Neural cell (in vitro differentiated cells): ENCODE results near the gene GCK. TPM values are rescaled to one million over a fixed set of nuclear protein-coding genes. Genes with fewer than 3 reads are reported as not detected.

Source experiments
- H2AFZ ChIP-seq: fragments of 200-600, 300-800 bp; sonication (generic), shearing (Covaris generic); 2 replicates; pipeline ENCODE4 v1.6.0; 2014; ENCODE audit warnings: low read depth, mild to moderate bottlenecking, antibody characterized with exemption, low read length, moderate library complexity
- H3F3A ChIP-seq: fragments of 200-600 bp; shearing (Covaris generic); 2 replicates; pipeline ENCODE4 v1.6.1; 2016; ENCODE audit warnings: mild to moderate bottlenecking, moderate library complexity, mixed read lengths, antibody characterized with exemption, low read length; ENCODE audit not compliant: insufficient read depth, poor library complexity, severe bottlenecking
- H3K27ac ChIP-seq: fragments of 200-600, 300-800 bp; sonication (generic), shearing (Covaris generic); 2 replicates; pipeline ENCODE4 v1.5.1; 2014; ENCODE audit warnings: mild to moderate bottlenecking, low read length, moderate library complexity
- H3K27me3 ChIP-seq: fragments of 300-800, 200-600 bp; sonication (generic), shearing (Covaris generic); 2 replicates; pipeline ENCODE4 v1.6.0; 2014; ENCODE audit warnings: mild to moderate bottlenecking, low read depth, low read length, moderate library complexity; ENCODE audit not compliant: insufficient read depth
- H3K36me3 ChIP-seq: fragments of 300-800, 200-600 bp; sonication (generic), shearing (Covaris generic); 2 replicates; pipeline ENCODE4 v1.5.1; 2014; ENCODE audit warnings: mild to moderate bottlenecking, antibody characterized with exemption, low read length, moderate library complexity; ENCODE audit not compliant: insufficient read depth
- H3K4me2 ChIP-seq: fragments of 300-800, 200-600 bp; sonication (generic), shearing (Covaris generic); 2 replicates; pipeline ENCODE4 v1.6.0; 2014; ENCODE audit warnings: mild to moderate bottlenecking, low read length
- H3K4me3 ChIP-seq: fragments of 300-800, 200-600 bp; sonication (generic), shearing (Covaris generic); 2 replicates; pipeline ENCODE4 v1.5.1; 2014; ENCODE audit warnings: mild to moderate bottlenecking, low read length, moderate library complexity
- H3K79me2 ChIP-seq: fragments of 200-600 bp; shearing (Covaris generic); replicated peaks from 2 replicates; pipeline ENCODE4 v1.6.0; 2014; ENCODE audit warnings: mild to moderate bottlenecking, low read length, moderate library complexity; ENCODE audit not compliant: insufficient read depth
- H3K9ac ChIP-seq: fragments of 300-800, 200-600 bp; sonication (generic), shearing (Covaris generic); 2 replicates; pipeline ENCODE4 v1.6.1; 2016; ENCODE audit warnings: mild to moderate bottlenecking, low read length, mixed read lengths
- H3K9me2 ChIP-seq: fragments of 200-600 bp; shearing (Covaris generic); 2 replicates; pipeline ENCODE4 v1.6.1; 2016; ENCODE audit warnings: mild to moderate bottlenecking, low read length, mixed read lengths; ENCODE audit not compliant: insufficient read depth
- H3K9me3 ChIP-seq: fragments of 200-600, 300-800 bp; sonication (generic), shearing (Covaris generic); 2 replicates; pipeline ENCODE4 v1.6.1; 2016; ENCODE audit warnings: mild to moderate bottlenecking, mixed run types, low read length, moderate library complexity, mixed read lengths
- H4K20me1 ChIP-seq: fragments of 200-600 bp; shearing (Covaris generic); 2 replicates; pipeline ENCODE4 v1.6.1; 2016; ENCODE audit warnings: mild to moderate bottlenecking, mixed run types; ENCODE audit not compliant: insufficient read depth
- EP300 ChIP-seq: fragments of 450-650 bp; conservative IDR thresholded peaks from 2 replicates; pipeline ENCODE4 v1.6.1; 2014; ENCODE audit warnings: antibody characterized with exemption, mild to moderate bottlenecking, moderate library complexity; ENCODE audit not compliant: poor library complexity, severe bottlenecking
- EZH2 ChIP-seq: fragments of 200-600, 300-800 bp; shearing (Covaris generic), sonication (generic); IDR thresholded peaks from 2 replicates; pipeline ENCODE4 v1.6.1; 2014; ENCODE audit warnings: antibody characterized with exemption, low read length, borderline replicate concordance, mild to moderate bottlenecking; ENCODE audit not compliant: insufficient read depth, poor library complexity, severe bottlenecking
- MXI1 ChIP-seq: fragments of 450-650 bp; conservative IDR thresholded peaks from 2 replicates; pipeline ENCODE4 v1.6.1; 2014; ENCODE audit warnings: antibody characterized with exemption, mild to moderate bottlenecking; ENCODE audit not compliant: poor library complexity, severe bottlenecking
- POLR2AphosphoS5 ChIP-seq: IDR thresholded peaks from 2 replicates; pipeline ENCODE4 v1.6.1; 2012
- RAD21 ChIP-seq: fragments of 450-650 bp; conservative IDR thresholded peaks from 2 replicates; pipeline ENCODE4 v1.6.1; 2014; ENCODE audit warnings: antibody characterized with exemption, mild to moderate bottlenecking, moderate library complexity
- SMC3 ChIP-seq: fragments of 450-650 bp; conservative IDR thresholded peaks from 2 replicates; pipeline ENCODE4 v1.6.1; 2014; ENCODE audit warnings: antibody characterized with exemption, mild to moderate bottlenecking, moderate library complexity; ENCODE audit not compliant: poor library complexity
- TAF1 ChIP-seq: IDR thresholded peaks from 2 replicates; pipeline ENCODE4 v1.6.1; 2012; ENCODE audit warnings: low read depth
- polyA plus RNA-seq: library from polyadenylated mRNA; depleted of rRNA; stranded (reverse); fragments of >200 nt; gene quantifications from 2 replicates; pipeline ENCODE4 v1.2.3, GENCODE V29; 2014
- TF ChIP-seq, protein P1 (sequence below): fragments of 450-650 bp; IDR thresholded peaks from 2 replicates; pipeline ENCODE4 v1.5.1; 2014; ENCODE audit warnings: antibody characterized with exemption, mild to moderate bottlenecking, moderate library complexity; ENCODE audit not compliant: poor library complexity, severe bottlenecking
- TF ChIP-seq, protein P2 (sequence below): IDR thresholded peaks from 2 replicates; pipeline ENCODE4 v1.6.1; 2012; ENCODE audit warnings: borderline replicate concordance

GCK gene
- polyA plus RNA-seq, 1 donor from 2014 or later, result 7.4 TPM

DNA sequence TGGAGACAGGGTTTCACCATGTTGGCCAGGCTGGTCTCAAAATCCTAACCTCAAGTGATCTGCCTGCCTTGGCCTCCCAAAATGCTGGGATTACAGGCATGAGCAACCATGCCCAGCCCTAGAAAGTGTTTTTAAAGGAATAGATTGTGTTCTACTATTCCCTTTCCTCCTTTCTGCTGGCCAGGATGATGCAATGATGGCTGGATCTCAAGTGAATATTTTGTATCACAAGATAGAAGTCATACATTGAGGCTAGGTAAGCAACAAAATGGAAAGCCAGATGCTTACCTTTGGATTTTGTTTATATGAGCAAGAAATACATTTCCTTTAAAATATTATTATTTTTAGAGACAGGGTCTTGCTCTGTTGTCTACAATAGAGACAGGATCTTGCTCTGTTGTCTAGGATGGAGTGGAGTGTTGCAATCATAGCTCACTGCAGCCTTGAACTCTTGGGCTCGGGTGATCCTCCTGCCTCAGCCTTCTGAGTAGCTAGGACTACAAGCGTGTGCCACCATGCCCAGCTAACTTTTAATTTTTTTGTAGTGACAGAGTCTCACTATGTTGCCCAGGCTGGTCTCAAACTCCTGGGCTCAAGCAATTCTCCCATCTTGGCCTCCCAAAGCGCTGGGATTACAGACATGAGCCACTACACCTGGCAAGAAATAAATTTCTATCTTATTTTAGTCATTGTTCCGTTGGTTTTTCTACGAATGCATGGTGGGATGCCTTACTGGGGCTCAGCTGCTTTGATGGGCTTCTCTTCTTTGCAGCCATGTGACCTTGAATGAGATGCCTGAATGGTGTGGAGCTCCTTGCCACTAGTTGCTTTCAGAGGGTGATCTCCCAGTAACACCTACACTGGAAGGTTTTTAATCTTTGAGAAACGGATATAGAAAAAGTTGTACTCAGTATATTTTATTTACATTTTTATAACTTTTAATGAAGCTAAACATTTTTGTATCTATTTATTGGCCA, 90.9 kb downstream of the GCK start:
- H3K4me2 ChIP-seq, result no peak overlapping the region
- no peaks in the 10 kb centered on the region for H3K9me3 ChIP-seq
- no peaks in the 10 kb centered on the region for H3K79me2 ChIP-seq
- no peaks in the 10 kb centered on the region for H4K20me1 ChIP-seq
- H2AFZ ChIP-seq, result no peak overlapping the region
- no peak overlapping the region for H3K4me3 ChIP-seq
- TF ChIP-seq POLR2AphosphoS5, result no peak
- no peak for TF ChIP-seq SMC3
- H3F3A ChIP-seq, result no peaks in the 10 kb centered on the region
- H3K9me2 ChIP-seq, result no peaks in the 10 kb centered on the region
- no peak overlapping the region for H3K9ac ChIP-seq
- H3K27ac ChIP-seq, result no peak overlapping the region
- H3K36me3 ChIP-seq, result no peaks in the 10 kb centered on the region
- peaks cover 4% of the 10 kb centered on the region for H3K27me3 ChIP-seq

DNA sequence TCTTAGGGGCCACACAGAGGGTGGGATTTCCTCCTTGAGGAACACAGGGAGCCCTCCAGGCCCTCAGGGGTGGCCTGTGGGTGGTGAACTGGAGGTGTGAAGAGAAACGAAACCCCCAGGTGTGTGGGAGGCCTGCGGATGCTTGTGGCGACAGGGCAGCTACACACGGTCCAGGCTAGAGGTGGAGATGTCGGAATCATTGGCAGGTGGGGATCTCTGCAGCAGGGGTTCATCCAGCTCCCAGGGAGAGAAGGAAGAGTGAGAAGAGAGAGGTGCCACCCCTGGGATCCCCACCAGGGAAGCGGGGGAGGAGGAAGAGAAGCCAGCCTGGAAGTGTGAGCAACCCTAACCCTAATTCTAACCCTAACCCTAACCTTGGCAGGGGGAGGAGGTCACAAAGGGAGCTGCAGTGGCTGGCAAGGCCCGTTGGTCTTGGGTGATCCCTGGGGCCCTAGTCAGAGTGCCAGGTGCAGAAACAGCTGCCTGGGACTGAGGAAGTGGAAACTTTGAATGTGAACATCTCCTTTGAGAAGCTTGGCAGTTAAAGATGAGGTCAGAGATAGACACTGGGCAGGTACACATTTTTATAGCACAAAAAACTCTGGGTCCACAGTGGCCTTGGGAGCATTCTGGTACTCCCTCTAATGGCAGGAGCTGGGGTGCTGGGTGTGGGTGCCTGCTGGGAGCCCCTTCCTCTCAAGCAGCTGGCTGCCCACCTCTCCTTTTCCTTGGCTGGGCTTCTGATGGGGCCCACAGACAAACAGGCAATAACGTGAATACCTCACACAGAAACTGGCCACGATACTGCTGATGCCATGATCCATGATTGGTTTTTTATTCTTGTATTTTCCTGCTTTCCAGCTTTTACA, 91.9 kb downstream of the GCK start:
- Histone ChIP-seq H3K9me3 (no peaks in the 10 kb centered on the region), H2AFZ (no peak overlapping the region), H3K4me2 (no peak overlapping the region), H3K9me2 (no peaks in the 10 kb centered on the region), H3K27me3 (no peaks in the 10 kb centered on the region), H3K9ac (no peak overlapping the region), H3K36me3 (no peaks in the 10 kb centered on the region), H3F3A (no peaks in the 10 kb centered on the region), H4K20me1 (no peaks in the 10 kb centered on the region), H3K4me3 (no peak overlapping the region), H3K79me2 (no peaks in the 10 kb centered on the region), H3K27ac (no peak overlapping the region)
- TF ChIP-seq MXI1, result no peak
- TF ChIP-seq, protein P1, sequence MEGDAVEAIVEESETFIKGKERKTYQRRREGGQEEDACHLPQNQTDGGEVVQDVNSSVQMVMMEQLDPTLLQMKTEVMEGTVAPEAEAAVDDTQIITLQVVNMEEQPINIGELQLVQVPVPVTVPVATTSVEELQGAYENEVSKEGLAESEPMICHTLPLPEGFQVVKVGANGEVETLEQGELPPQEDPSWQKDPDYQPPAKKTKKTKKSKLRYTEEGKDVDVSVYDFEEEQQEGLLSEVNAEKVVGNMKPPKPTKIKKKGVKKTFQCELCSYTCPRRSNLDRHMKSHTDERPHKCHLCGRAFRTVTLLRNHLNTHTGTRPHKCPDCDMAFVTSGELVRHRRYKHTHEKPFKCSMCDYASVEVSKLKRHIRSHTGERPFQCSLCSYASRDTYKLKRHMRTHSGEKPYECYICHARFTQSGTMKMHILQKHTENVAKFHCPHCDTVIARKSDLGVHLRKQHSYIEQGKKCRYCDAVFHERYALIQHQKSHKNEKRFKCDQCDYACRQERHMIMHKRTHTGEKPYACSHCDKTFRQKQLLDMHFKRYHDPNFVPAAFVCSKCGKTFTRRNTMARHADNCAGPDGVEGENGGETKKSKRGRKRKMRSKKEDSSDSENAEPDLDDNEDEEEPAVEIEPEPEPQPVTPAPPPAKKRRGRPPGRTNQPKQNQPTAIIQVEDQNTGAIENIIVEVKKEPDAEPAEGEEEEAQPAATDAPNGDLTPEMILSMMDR, result no peak
- TF ChIP-seq EZH2, result no peak
- no peak for TF ChIP-seq POLR2AphosphoS5
- no peak for TF ChIP-seq EP300
- TF ChIP-seq, protein P2, sequence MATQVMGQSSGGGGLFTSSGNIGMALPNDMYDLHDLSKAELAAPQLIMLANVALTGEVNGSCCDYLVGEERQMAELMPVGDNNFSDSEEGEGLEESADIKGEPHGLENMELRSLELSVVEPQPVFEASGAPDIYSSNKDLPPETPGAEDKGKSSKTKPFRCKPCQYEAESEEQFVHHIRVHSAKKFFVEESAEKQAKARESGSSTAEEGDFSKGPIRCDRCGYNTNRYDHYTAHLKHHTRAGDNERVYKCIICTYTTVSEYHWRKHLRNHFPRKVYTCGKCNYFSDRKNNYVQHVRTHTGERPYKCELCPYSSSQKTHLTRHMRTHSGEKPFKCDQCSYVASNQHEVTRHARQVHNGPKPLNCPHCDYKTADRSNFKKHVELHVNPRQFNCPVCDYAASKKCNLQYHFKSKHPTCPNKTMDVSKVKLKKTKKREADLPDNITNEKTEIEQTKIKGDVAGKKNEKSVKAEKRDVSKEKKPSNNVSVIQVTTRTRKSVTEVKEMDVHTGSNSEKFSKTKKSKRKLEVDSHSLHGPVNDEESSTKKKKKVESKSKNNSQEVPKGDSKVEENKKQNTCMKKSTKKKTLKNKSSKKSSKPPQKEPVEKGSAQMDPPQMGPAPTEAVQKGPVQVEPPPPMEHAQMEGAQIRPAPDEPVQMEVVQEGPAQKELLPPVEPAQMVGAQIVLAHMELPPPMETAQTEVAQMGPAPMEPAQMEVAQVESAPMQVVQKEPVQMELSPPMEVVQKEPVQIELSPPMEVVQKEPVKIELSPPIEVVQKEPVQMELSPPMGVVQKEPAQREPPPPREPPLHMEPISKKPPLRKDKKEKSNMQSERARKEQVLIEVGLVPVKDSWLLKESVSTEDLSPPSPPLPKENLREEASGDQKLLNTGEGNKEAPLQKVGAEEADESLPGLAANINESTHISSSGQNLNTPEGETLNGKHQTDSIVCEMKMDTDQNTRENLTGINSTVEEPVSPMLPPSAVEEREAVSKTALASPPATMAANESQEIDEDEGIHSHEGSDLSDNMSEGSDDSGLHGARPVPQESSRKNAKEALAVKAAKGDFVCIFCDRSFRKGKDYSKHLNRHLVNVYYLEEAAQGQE, result no peak
- TF ChIP-seq TAF1, result no peak
- no peak for TF ChIP-seq SMC3
- no peak for TF ChIP-seq RAD21
